SH-SY5Y (cell line): ENCODE measurements around the gene NSRP1.

Experiments
- GATA2 ChIP-seq: IDR thresholded peaks from 2 replicates; pipeline ENCODE4 v1.6.1; 2011; ENCODE audit warnings: mild to moderate bottlenecking, low read depth, low read length
- GATA3 ChIP-seq: IDR thresholded peaks from 2 replicates; pipeline ENCODE4 v1.6.1; 2011; ENCODE audit warnings: low read depth, mild to moderate bottlenecking, low read length, moderate library complexity

GRCh38 chr17:30222721-30223175 lies 106.1 kb downstream of the NSRP1 start:
- TF ChIP-seq GATA3 (no peak), GATA2 (no peak)
